Fibroblast of skin of left quadriceps (primary cell): ENCODE results near the gene ZAP70.
"Not testable (repeated sequence)": the region's sequence is repeated elsewhere in the genome, so short reads cannot be mapped to it uniquely, and the experiment has no call there.

Source experiments
- DNase-seq, 2 experiments: peaks; one replicate each; pipeline ENCODE4 v3.0.0-alpha.2; 2013; ENCODE audit warnings: low read depth in 2 of 2

Gene ZAP70

GRCh38 chr2:97713296-97714083 is at the start of gene ZAP70:
ZAP70 (plus strand) TSS chr2:97713576; CDS start chr2:97724037, 10,461 bp downstream.
- no peak for DNase-seq

GRCh38 chr2:97663626-97663961 is 49.8 kb upstream of the ZAP70 start:
- no peak for DNase-seq

GRCh38 chr2:97663962-97664635 is 49.3 kb upstream of the ZAP70 start, which contains the start of gene ACTR1B:
ACTR1B (minus strand) TSS chr2:97664044; CDS start chr2:97663890, 154 bp downstream.
- DNase-seq: peak; percentile 94 to 95

GRCh38 chr2:97664636-97664970 is 48.8 kb upstream of the ZAP70 start:
- no peak for DNase-seq

GRCh38 chr2:97669448-97669847 is 43.9 kb upstream of the ZAP70 start, which contains the start of gene C2orf92:
C2orf92 (plus strand) TSS chr2:97669713; CDS start chr2:97669789, 76 bp downstream.
- DNase-seq: no peak

- DNase-seq: no peak
Measured at GRCh38 chr2:97670471-97670870, 42.9 kb upstream of the ZAP70 start.

- no peak for DNase-seq
Measured at GRCh38 chr2:97671526-97671925, 41.9 kb upstream of the ZAP70 start.

GRCh38 chr2:97672606-97673140 is 40.7 kb upstream of the ZAP70 start:
- not testable (repeated sequence) for DNase-seq

GRCh38 chr2:97673182-97673914 is 40.0 kb upstream of the ZAP70 start:
- DNase-seq: no peak

GRCh38 chr2:97673915-97674283 is 39.5 kb upstream of the ZAP70 start:
- no peak for DNase-seq

- no peak for DNase-seq
Measured at GRCh38 chr2:97675430-97676113, 37.8 kb upstream of the ZAP70 start.

- no peak for DNase-seq
Measured at GRCh38 chr2:97676620-97677019, 36.8 kb upstream of the ZAP70 start.

- DNase-seq: no peak
Measured at GRCh38 chr2:97677480-97677879, 35.9 kb upstream of the ZAP70 start.

GRCh38 chr2:97678298-97678697 is 35.1 kb upstream of the ZAP70 start:
- no peak for DNase-seq

- DNase-seq: not testable (repeated sequence)
Measured at GRCh38 chr2:97687235-97687634, 26.1 kb upstream of the ZAP70 start.

- no peak for DNase-seq
Measured at GRCh38 chr2:97688062-97688827, 25.1 kb upstream of the ZAP70 start.

GRCh38 chr2:97691166-97691565 is 22.2 kb upstream of the ZAP70 start:
- DNase-seq: no peak

- no peak for DNase-seq
Measured at GRCh38 chr2:97693476-97693875, 19.9 kb upstream of the ZAP70 start.

GRCh38 chr2:97695744-97696143 is 17.6 kb upstream of the ZAP70 start:
- no peak for DNase-seq

- DNase-seq: peak; percentile 47 to 52
Measured at GRCh38 chr2:97697252-97698235, 15.8 kb upstream of the ZAP70 start.
